Sigmoid colon (tissue), 7 donors: ENCODE results near the gene SLC30A3. TPM values are rescaled to one million over a fixed set of nuclear protein-coding genes. Genes with fewer than 3 reads are reported as not detected.

Source experiments
- DNase-seq: peaks from one replicate; pipeline ENCODE4 v3.0.0-alpha.2; 2019
- H3K27ac ChIP-seq, 4 donors: fragments of 200-600 bp; sonication (generic); one replicate each; pipeline ENCODE4 v1.5.1; 2016 to 2019; ENCODE audit warnings: mild to moderate bottlenecking in 1 of 4
- H3K27me3 ChIP-seq, 3 donors: fragments of 200-600 bp; sonication (generic); one replicate each; pipeline ENCODE4 v1.5.1; 2019; ENCODE audit warnings: mild to moderate bottlenecking in 1 of 3
- H3K36me3 ChIP-seq, 4 donors: fragments of 200-600 bp; sonication (generic); one replicate each; pipeline ENCODE4 v1.5.1; 2016 to 2019
- H3K4me1 ChIP-seq, 4 donors: fragments of 200-600 bp; sonication (generic); one replicate each; pipeline ENCODE4 v1.5.1; 2017 to 2019
- H3K4me3 ChIP-seq, 4 donors: fragments of 200-600 bp; sonication (generic); one replicate each; pipeline ENCODE4 v1.5.1; 2017 to 2019; ENCODE audit warnings: mild to moderate bottlenecking in 2 of 4, moderate library complexity in 1 of 4
- H3K9me3 ChIP-seq, 4 donors: fragments of 200-600 bp in 3 of 4; sonication (generic) in 3 of 4; one replicate each; pipeline versions ENCODE4 v1.5.1 to v1.6.1; 2013 to 2019
- EP300 ChIP-seq, 4 donors: sonication (generic); formaldehyde crosslinking; IDR thresholded peaks; one replicate each; pipeline ENCODE4 v1.6.1; 2017; ENCODE audit warnings: antibody characterized with exemption in 4 of 4
- POLR2A ChIP-seq, 2 donors: fragments of 450-650 bp; IDR thresholded peaks; one replicate each; pipeline ENCODE4 v1.6.1; 2016; ENCODE audit warnings: antibody characterized with exemption in 2 of 2, mild to moderate bottlenecking in 2 of 2, moderate library complexity in 2 of 2
- POLR2AphosphoS5 ChIP-seq, 4 donors: sonication (generic); formaldehyde crosslinking; IDR thresholded peaks; one replicate each; pipeline ENCODE4 v1.6.1; 2017; ENCODE audit warnings: antibody characterized with exemption in 4 of 4
- WGBS, 2 donors: extraction: QIAGEN DNeasy Blood & Tissue Kit; methylation state at CpG; one replicate each; pipeline ENCODE4 v1.1.7; 2013; 5-methylcytosine and 5-hydroxymethylcytosine counted together
- intact Hi-C: fragments of 100-400 bp; cut with DNase I; formaldehyde crosslinking; loops from one replicate; pipeline ENCODE4 v1.15.1; 2023
- polyA plus RNA-seq, 3 donors: library from polyadenylated mRNA; stranded (reverse); fragments of 200-250 nt; gene quantifications; one replicate each; pipeline ENCODE4 v1.2.3, GENCODE V29; 2013
- total RNA-seq, 4 donors: library from RNA; depleted of rRNA; stranded (reverse); fragments of >200 nt; gene quantifications; one replicate each; pipeline ENCODE4 v1.1.0, GENCODE V29; 2016
- TF ChIP-seq, protein P1 (sequence below), 4 experiments: fragments of 450-650 bp in 3 of 4; fragments of 200-600 bp in 1 of 4; IDR thresholded peaks; one replicate each; pipeline ENCODE4 v1.5.1; 2016 to 2019; ENCODE audit warnings: antibody characterized with exemption in 4 of 4, mild to moderate bottlenecking in 3 of 4, moderate library complexity in 2 of 4
- donor health status: healthy with polysubstance abuse.
- donor health status: Bipolar disorder and iron deficiency.
- donor health status: healthy.

Gene SLC30A3
- total and polyA plus RNA-seq, 7 donors, result 0.10 to 1.1 (median 0.60) TPM; not detected in 2

DNA sequence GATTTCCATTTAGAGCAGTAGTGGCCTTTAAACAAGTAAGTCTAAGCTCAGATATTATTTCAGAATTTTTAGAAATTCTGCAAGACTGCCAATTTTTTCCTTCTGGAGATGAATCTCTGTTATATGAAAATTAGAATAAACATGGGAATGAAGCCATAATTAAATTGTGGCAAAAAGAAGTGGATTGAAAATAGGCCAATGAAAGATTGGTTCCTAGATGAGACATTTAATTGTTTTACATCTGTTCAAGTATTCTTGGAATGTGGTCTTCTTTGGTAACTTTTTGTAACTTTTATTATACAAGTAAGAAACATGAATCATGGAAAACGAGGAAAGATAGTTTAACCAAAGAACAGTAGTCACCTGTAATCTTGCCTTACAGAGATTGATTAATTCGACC, 35.3 kb downstream of the SLC30A3 start:
- Histone ChIP-seq H3K27ac (no peak overlapping the region), H3K4me1 (no peaks in the 10 kb centered on the region), H3K36me3 (peaks cover 14 to 100% (median 56%) of the 10 kb centered on the region in 4 donors), H3K9me3 (no peaks in the 10 kb centered on the region), H3K4me3 (no peak overlapping the region), H3K27me3 (no peaks in the 10 kb centered on the region)
- no peak for DNase-seq
- 82 to 89% methylated on average over 2 of the region's 2 CpGs for WGBS, 2 donors
- TF ChIP-seq POLR2A (IDR thresholded peaks at IDR 0.05) (no peak), EP300 (IDR thresholded peaks at IDR 0.05) (no peak), POLR2AphosphoS5 (IDR thresholded peaks at IDR 0.05) (no peak)
- TF ChIP-seq, protein P1, sequence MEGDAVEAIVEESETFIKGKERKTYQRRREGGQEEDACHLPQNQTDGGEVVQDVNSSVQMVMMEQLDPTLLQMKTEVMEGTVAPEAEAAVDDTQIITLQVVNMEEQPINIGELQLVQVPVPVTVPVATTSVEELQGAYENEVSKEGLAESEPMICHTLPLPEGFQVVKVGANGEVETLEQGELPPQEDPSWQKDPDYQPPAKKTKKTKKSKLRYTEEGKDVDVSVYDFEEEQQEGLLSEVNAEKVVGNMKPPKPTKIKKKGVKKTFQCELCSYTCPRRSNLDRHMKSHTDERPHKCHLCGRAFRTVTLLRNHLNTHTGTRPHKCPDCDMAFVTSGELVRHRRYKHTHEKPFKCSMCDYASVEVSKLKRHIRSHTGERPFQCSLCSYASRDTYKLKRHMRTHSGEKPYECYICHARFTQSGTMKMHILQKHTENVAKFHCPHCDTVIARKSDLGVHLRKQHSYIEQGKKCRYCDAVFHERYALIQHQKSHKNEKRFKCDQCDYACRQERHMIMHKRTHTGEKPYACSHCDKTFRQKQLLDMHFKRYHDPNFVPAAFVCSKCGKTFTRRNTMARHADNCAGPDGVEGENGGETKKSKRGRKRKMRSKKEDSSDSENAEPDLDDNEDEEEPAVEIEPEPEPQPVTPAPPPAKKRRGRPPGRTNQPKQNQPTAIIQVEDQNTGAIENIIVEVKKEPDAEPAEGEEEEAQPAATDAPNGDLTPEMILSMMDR (IDR thresholded peaks at IDR 0.05), result no peak
- intact Hi-C loops, result no loop called here

DNA sequence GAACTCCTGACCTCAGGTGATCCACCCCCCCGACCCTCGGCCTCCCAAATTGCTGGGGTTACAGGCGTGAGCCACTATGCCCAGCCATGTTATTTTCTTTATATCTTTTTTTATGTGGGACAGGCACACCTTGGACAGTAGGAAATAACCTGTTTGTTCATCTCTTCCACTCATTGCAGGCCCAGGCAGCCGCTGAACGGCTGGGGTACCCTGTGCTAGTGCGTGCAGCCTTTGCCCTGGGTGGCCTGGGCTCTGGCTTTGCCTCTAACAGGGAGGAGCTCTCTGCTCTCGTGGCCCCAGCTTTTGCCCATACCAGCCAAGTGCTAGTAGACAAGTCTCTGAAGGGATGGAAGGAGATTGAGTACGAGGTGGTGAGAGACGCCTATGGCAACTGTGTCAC, 37.3 kb downstream of the SLC30A3 start:
- no peak for DNase-seq

DNA sequence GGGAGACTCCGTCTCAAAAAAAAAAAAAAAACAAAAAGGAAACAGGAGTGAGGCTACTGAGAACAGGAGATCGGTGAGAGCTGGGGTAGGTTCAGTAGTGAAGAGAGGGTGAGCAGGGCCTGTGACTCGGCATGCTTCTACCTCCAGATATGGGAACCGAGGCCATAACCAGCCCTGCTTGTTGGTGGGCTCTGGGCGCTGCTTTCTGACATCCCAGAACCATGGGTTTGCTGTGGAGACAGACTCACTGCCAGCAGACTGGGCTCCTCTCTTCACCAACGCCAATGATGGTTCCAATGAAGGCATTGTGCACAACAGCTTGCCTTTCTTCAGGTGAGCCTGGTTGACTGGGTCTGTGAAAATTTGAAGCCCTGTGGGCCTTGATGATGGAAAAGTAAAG, 39.4 kb downstream of the SLC30A3 start:
- Histone ChIP-seq H3K4me1 (peaks cover 0 to 3% (median under 1%) of the 10 kb centered on the region in 4 donors), H3K27me3 (no peaks in the 10 kb centered on the region), H3K9me3 (no peaks in the 10 kb centered on the region), H3K4me3 (no peak overlapping the region), H3K27ac (no peak overlapping the region), H3K36me3 (peaks cover 14 to 74% (median 43%) of the 10 kb centered on the region in 4 donors)
- no peak for DNase-seq
- TF ChIP-seq EP300 (IDR thresholded peaks at IDR 0.05) (no peak), POLR2AphosphoS5 (IDR thresholded peaks at IDR 0.05) (no peak), POLR2A (IDR thresholded peaks at IDR 0.05) (no peak)
- TF ChIP-seq, protein P1 (IDR thresholded peaks at IDR 0.05), result no peak
- 98% methylated on average over 6 of the region's 6 CpGs for WGBS, 2 donors
- intact Hi-C loops, result no loop called here

More for the DNA sequence above, 37.3 kb downstream of the SLC30A3 start:
- intact Hi-C loops, result no loop called here
- Histone ChIP-seq H3K27me3 (no peaks in the 10 kb centered on the region), H3K4me3 (no peak overlapping the region), H3K36me3 (peaks cover 14 to 95% (median 49%) of the 10 kb centered on the region in 4 donors), H3K4me1 (no peaks in the 10 kb centered on the region), H3K27ac (no peak overlapping the region), H3K9me3 (no peaks in the 10 kb centered on the region)
- TF ChIP-seq POLR2A (IDR thresholded peaks at IDR 0.05), result no peak
- TF ChIP-seq POLR2AphosphoS5 (IDR thresholded peaks at IDR 0.05), result no peak
- TF ChIP-seq, protein P1 (IDR thresholded peaks at IDR 0.05), result no peak
- no peak for TF ChIP-seq EP300 (IDR thresholded peaks at IDR 0.05)
- WGBS, 2 donors, result 92 to 97% methylated on average over 9 of the region's 9 CpGs

DNA sequence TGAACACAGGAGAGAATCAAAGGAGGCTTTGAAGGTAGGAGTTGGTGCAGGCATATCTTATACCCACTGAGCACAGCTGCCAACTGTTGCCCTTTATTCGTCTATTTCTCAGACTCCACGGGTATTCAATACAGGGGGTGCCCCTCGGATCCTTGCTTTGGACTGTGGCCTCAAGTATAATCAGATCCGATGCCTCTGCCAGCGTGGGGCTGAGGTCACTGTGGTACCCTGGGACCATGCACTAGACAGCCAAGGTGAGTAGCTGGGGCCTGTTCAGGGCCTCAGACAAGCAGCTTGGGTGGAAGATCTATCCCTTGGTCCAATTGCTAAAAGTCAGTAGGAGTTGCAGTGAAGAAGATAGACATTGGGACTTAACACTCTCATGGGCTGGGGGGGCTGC, 40.4 kb downstream of the SLC30A3 start:
- WGBS, 2 donors, result 97 to 99% methylated on average over 5 of the region's 5 CpGs

More for the DNA sequence above, 40.4 kb downstream of the SLC30A3 start:
- TF ChIP-seq POLR2A (IDR thresholded peaks at IDR 0.05) (no peak), EP300 (IDR thresholded peaks at IDR 0.05) (no peak), POLR2AphosphoS5 (IDR thresholded peaks at IDR 0.05) (no peak)
- TF ChIP-seq, protein P1 (IDR thresholded peaks at IDR 0.05), result no peak
- Histone ChIP-seq H3K9me3 (no peaks in the 10 kb centered on the region), H3K36me3 (peaks cover 14 to 64% (median 43%) of the 10 kb centered on the region in 4 donors), H3K27ac (no peak overlapping the region), H3K4me3 (no peak overlapping the region), H3K4me1 (peaks cover 0 to 12% (median 9%) of the 10 kb centered on the region in 4 donors), H3K27me3 (no peaks in the 10 kb centered on the region)
- intact Hi-C loops, result no loop called here
- DNase-seq, result no peak
